HepG2 (cell line): ENCODE measurements around the gene AHRR. TPM values are rescaled to one million over a fixed set of nuclear protein-coding genes. Genes with fewer than 3 reads are reported as not detected.
A peak's percentile ranks its signal among the peaks of the same experiment; 100 is the strongest.

Source experiments
- ATAC-seq: fragments of 200-7000 bp; cut with Tn5 transposase; 3 replicates; pipeline ENCODE4 v1.9.1; 2020; ENCODE audit warnings: mild to moderate bottlenecking, moderate library complexity
- BruUV-seq: library from RNA; stranded (reverse); fragments of 400-500 nt; replicated peaks from 2 replicates; lab custom pipeline; 2021; lab: Mats Ljungman, UMichigan
- CTCF ChIA-PET: fragments of 300-600 bp; formaldehyde crosslinking; extraction: SDS; loops from one replicate; lab custom pipeline; 2021; ENCODE audit warnings: low total read pairs, inconsistent platforms, low intra/inter-chr PET ratio; lab: Yijun Ruan, JAX
- POLR2A ChIA-PET: fragments of 350-600 bp; sonication (Branson Sonifier 250); formaldehyde crosslinking; loops from one replicate; lab custom pipeline; 2020; ENCODE audit warnings: antibody characterized with exemption, inconsistent platforms; lab: Yijun Ruan, JAX
- DNase-seq: peaks from one replicate; pipeline ENCODE4 v3.0.0-alpha.2; 2015; ENCODE audit warnings: low spot score
- FAIRE-seq: peaks from 3 replicates; lab custom pipeline; 2011; peaks lifted over from hg19 to GRCh38; lab: Jason Lieb, UNC
- H2AFZ ChIP-seq: one replicate; pipeline ENCODE4 v1.6.1; 2011; ENCODE audit warnings: low read length, inconsistent platforms
- H3K27ac ChIP-seq: fragments of 300-600 bp; 3 replicates; pipeline ENCODE4 v1.8.0; 2011; ENCODE audit warnings: mixed run types, mild to moderate bottlenecking, mixed read lengths, low read length, inconsistent platforms; ENCODE audit not compliant: insufficient read depth; ENCODE audit errors: extremely low read length
- H3K27me3 ChIP-seq, 2 experiments: fragments of 200-600 bp in 1 of 2; 2 replicates in 1 of 2; 3 replicates in 1 of 2; pipeline versions ENCODE4 v1.6.0 to v1.8.0; 2011; ENCODE audit warnings: low read length in 2 of 2, mild to moderate bottlenecking in 2 of 2, moderate library complexity in 2 of 2, inconsistent platforms in 1 of 2; ENCODE audit not compliant: insufficient read depth in 2 of 2, control insufficient read depth in 1 of 2
- H3K36me3 ChIP-seq, 2 experiments: fragments of 200-600 bp in 1 of 2; replicated peaks in 1 of 2; 2 replicates in 1 of 2; 3 replicates in 1 of 2; pipeline versions ENCODE4 v1.5.1 to v1.8.0; 2011; ENCODE audit warnings: low read length in 2 of 2, inconsistent platforms in 1 of 2; ENCODE audit not compliant: insufficient read depth in 2 of 2, control insufficient read depth in 1 of 2
- H3K4me1 ChIP-seq: 2 replicates; pipeline ENCODE4 v1.5.1; 2012; ENCODE audit warnings: low read length, inconsistent platforms; ENCODE audit not compliant: insufficient read depth
- H3K4me2 ChIP-seq: 2 replicates; pipeline ENCODE4 v1.6.0; 2011; ENCODE audit warnings: low read depth, low read length, inconsistent platforms
- H3K4me3 ChIP-seq, 3 experiments: fragments of 200-600 bp in 1 of 3; sonication (generic), shearing (Covaris generic) in 1 of 3; replicated peaks in 1 of 3; 2 replicates each; pipeline ENCODE4 v1.5.1; 2011 to 2016; ENCODE audit warnings: low read length in 3 of 3, inconsistent platforms in 2 of 3, low read depth in 2 of 3, mild to moderate bottlenecking in 2 of 3, control low read depth in 1 of 3, mixed read lengths in 1 of 3; ENCODE audit not compliant: insufficient read depth in 1 of 3
- H3K79me2 ChIP-seq: one replicate; pipeline ENCODE4 v1.6.1; 2011; ENCODE audit warnings: low read length, inconsistent platforms; ENCODE audit not compliant: insufficient read depth
- H3K9ac ChIP-seq: 2 replicates; pipeline ENCODE4 v1.6.0; 2011; ENCODE audit warnings: mild to moderate bottlenecking, low read depth, low read length, inconsistent platforms; ENCODE audit not compliant: insufficient read depth
- H3K9me3 ChIP-seq: 2 replicates; pipeline ENCODE4 v1.5.1; 2012; ENCODE audit warnings: mild to moderate bottlenecking, low read length
- H4K20me1 ChIP-seq: 2 replicates; pipeline ENCODE4 v1.6.0; 2011; ENCODE audit warnings: inconsistent platforms, mild to moderate bottlenecking, low read length, moderate library complexity; ENCODE audit not compliant: insufficient read depth
- AGO2 ChIP-seq: fragments of 200-400 bp; formaldehyde crosslinking; optimal IDR thresholded peaks from 2 replicates; pipeline ENCODE3; 2017; ENCODE audit warnings: mild to moderate bottlenecking, low read depth, low read length, moderate library complexity
- MTF1 ChIP-seq: sonication (generic); formaldehyde crosslinking; IDR thresholded peaks from 2 replicates; pipeline ENCODE4 v1.5.0; 2020; ENCODE audit warnings: missing genetic modification reagents
- SMAD1 ChIP-seq: sonication (generic); formaldehyde crosslinking; IDR thresholded peaks from 2 replicates; pipeline ENCODE4 v1.4.0; 2020; ENCODE audit warnings: missing genetic modification reagents, low read depth, mild to moderate bottlenecking, borderline replicate concordance
- THAP9 ChIP-seq: sonication (generic); formaldehyde crosslinking; IDR thresholded peaks from 2 replicates; pipeline ENCODE4; 2020; ENCODE audit warnings: missing genetic modification reagents, mild to moderate bottlenecking, borderline replicate concordance
- ZHX1 ChIP-seq: sonication (generic); formaldehyde crosslinking; IDR thresholded peaks from 2 replicates; pipeline ENCODE4 v1.8.1; 2022; ENCODE audit warnings: low read depth, mild to moderate bottlenecking, missing genetic modification reagents
- ZNF383 ChIP-seq: sonication (generic); formaldehyde crosslinking; IDR thresholded peaks from 2 replicates; pipeline ENCODE4 v1.4.0; 2020; ENCODE audit warnings: missing genetic modification reagents, mild to moderate bottlenecking, borderline replicate concordance
- WGBS: methylation state at CpG from one replicate; pipeline ENCODE4 v1.1.6; 2017; ENCODE audit warnings: low lambda C conversion rate; 5-methylcytosine and 5-hydroxymethylcytosine counted together
- in situ Hi-C: cut with HindIII; loops from 2 replicates; pipeline ENCODE4 v1.10.0; 2017; ENCODE audit warnings: low pct_unique_long_range_greater_than_20kb; ENCODE audit not compliant: extremely low pct_ligation_motif_present
- intact Hi-C: fragments of 100-400 bp; cut with micrococcal nuclease; formaldehyde crosslinking; loops from one replicate; pipeline ENCODE4 v1.10.0; 2022; ENCODE audit not compliant: unreplicated experiment
- polyA plus RNA-seq, 8 experiments: library from polyadenylated mRNA; depleted of rRNA in 3 of 8; stranded (reverse) in 7 of 8; unstranded in 1 of 8; fragments of >200 nt; fragmentation: Illumina TruSeq in 4 of 8; extraction: Trizol in 4 of 8; gene quantifications; 2 replicates each; pipeline versions ENCODE4 v1.2.1 to v1.2.3, GENCODE V29; 2011 to 2016; ENCODE audit warnings: low read depth in 4 of 8, missing spikeins in 1 of 8, mixed read lengths in 1 of 8; ENCODE audit not compliant: insufficient read depth in 1 of 8
- total RNA-seq, 5 experiments: library from RNA; depleted of rRNA; stranded (reverse); fragments of >200 nt; fragmentation: Illumina TruSeq; extraction: Trizol; gene quantifications; 2 replicates each; pipeline ENCODE4 v1.2.3, GENCODE V29; 2016; ENCODE audit warnings: low read depth in 1 of 5

The AHRR gene
- total and polyA plus RNA-seq, 2 of the 13 experiments (the other 11 are each of a cell fraction or from before 2014, with no cell fraction given) = 0.28 to 0.35 TPM

- peaks cover 3% of the 10 kb centered on the region; the same call in 1 of the 2 replicates for H4K20me1 ChIP-seq
- no peak overlapping the region for H3K4me3 ChIP-seq
- BruUV-seq = no TSS peak
- H2AFZ ChIP-seq = no peak overlapping the region
- H3K27me3 ChIP-seq = no peaks in the 10 kb centered on the region
- in situ Hi-C loops = no loop called here
- WGBS = 96% methylated on average over 16 of the region's 17 CpGs
- no peaks in the 10 kb centered on the region for H3K9me3 ChIP-seq
- CTCF ChIA-PET = no interaction called here
- no peak for FAIRE-seq
- peaks cover 9 to 22% of the 10 kb centered on the region in 2 experiments; a peak in 4 of 5 replicates for H3K36me3 ChIP-seq
- POLR2A ChIA-PET = no interaction called here
- H3K4me2 ChIP-seq = no peak overlapping the region
- intact Hi-C loops = no loop called here
- DNase-seq = no peak
- TF ChIP-seq ZNF383 (CRISPR knock-in tag) (no peak), AGO2 (peak; percentile 26)
- H3K4me1 ChIP-seq = peaks cover 6% of the 10 kb centered on the region
- H3K79me2 ChIP-seq = no peaks in the 10 kb centered on the region
- no peak overlapping the region for H3K27ac ChIP-seq
- H3K9ac ChIP-seq = no peak overlapping the region
- ATAC-seq = no peak
Measured at GRCh38 chr5:313806-314376, 7.6 kb upstream of the AHRR start.

GRCh38 chr5:314676-315487, 6.6 kb upstream of the AHRR start:
- Histone ChIP-seq H3K27me3 (peaks cover 0 to under 1% of the 10 kb centered on the region in 2 experiments; a peak in 2 of 5 replicates), H2AFZ (no peak overlapping the region), H4K20me1 (peaks cover 3% of the 10 kb centered on the region; the same call in 1 of the 2 replicates), H3K79me2 (no peaks in the 10 kb centered on the region), H3K4me3 (no peak overlapping the region), H3K27ac (no peak overlapping the region), H3K4me1 (peaks cover 13% of the 10 kb centered on the region), H3K9ac (no peak overlapping the region), H3K36me3 (peaks cover 9 to 22% of the 10 kb centered on the region in 2 experiments; a peak in 4 of 5 replicates), H3K9me3 (no peaks in the 10 kb centered on the region), H3K4me2 (no peak overlapping the region)
- ChIA-PET CTCF (no interaction called here), POLR2A (no interaction called here)
- in situ Hi-C loops = loop anchor here (5.0 kb wide), 1 partner anchor 122 kb away; no protein-coding TSS in a partner anchor
- 95% methylated on average over 18 of the region's 18 CpGs for WGBS
- ATAC-seq (no peak), DNase-seq (no peak), FAIRE-seq (no peak)
- no TSS peak for BruUV-seq
- no peak for TF ChIP-seq ZHX1 (CRISPR knock-in tag)
- TF ChIP-seq THAP9 = no peak
- no peak for TF ChIP-seq MTF1 (CRISPR knock-in tag)
- no peak for TF ChIP-seq SMAD1 (CRISPR knock-in tag)
- intact Hi-C loops = loop anchor here (5.0 kb wide), 1 partner anchor 117 kb away; no protein-coding TSS in a partner anchor
